GM12878 (cell line): ENCODE results near the gene TBC1D2B. TPM values are rescaled to one million over a fixed set of nuclear protein-coding genes. Genes with fewer than 3 reads are reported as not detected.
A peak's percentile ranks its signal among the peaks of the same experiment; 100 is the strongest.

Source experiments
- ASH2L ChIP-seq: fragments of 300-600, 200-600 bp; sonication (generic); IDR thresholded peaks from 2 replicates; pipeline ENCODE4 v1.6.1; 2017; ENCODE audit warnings: low read depth, mild to moderate bottlenecking, borderline replicate concordance
- BACH1 ChIP-seq: fragments of 450-650 bp; IDR thresholded peaks from 2 replicates; pipeline ENCODE4 v1.6.1; 2017; ENCODE audit warnings: mild to moderate bottlenecking, borderline replicate concordance
- CBX5 ChIP-seq: sonication (generic); IDR thresholded peaks from 2 replicates; pipeline ENCODE4 v1.6.1; 2016; ENCODE audit warnings: low read depth, moderate library complexity, mild to moderate bottlenecking, inconsistent platforms
- CEBPB ChIP-seq, 2 experiments: fragments of 150-350 bp in 1 of 2; IDR thresholded peaks; 2 replicates each; pipeline ENCODE4 v1.6.1; 2012 to 2014; ENCODE audit warnings: low read depth in 2 of 2, low read length in 2 of 2, borderline replicate concordance in 1 of 2, inconsistent platforms in 1 of 2
- CHD2 ChIP-seq: IDR thresholded peaks from 2 replicates; pipeline ENCODE4 v1.6.1; 2011; ENCODE audit warnings: low read depth, low read length, improper control_type of control experiment, borderline replicate concordance
- ETV6 ChIP-seq, 2 experiments: fragments of 450-650 bp in 1 of 2; IDR thresholded peaks in 1 of 2; conservative IDR thresholded peaks in 1 of 2; 2 replicates each; pipeline ENCODE4 v1.6.1; 2014; ENCODE audit warnings: antibody characterized with exemption in 1 of 2, borderline replicate concordance in 1 of 2, low read depth in 1 of 2, mild to moderate bottlenecking in 1 of 2, moderate library complexity in 1 of 2
- HCFC1 ChIP-seq: fragments of 150-350 bp; IDR thresholded peaks from 2 replicates; pipeline ENCODE4 v1.6.1; 2014; ENCODE audit warnings: low read length
- IKZF1 ChIP-seq: fragments of 450-650 bp; conservative IDR thresholded peaks from 2 replicates; pipeline ENCODE4 v1.6.1; 2017; ENCODE audit warnings: antibody characterized with exemption, mild to moderate bottlenecking
- IKZF2 ChIP-seq, 2 experiments: fragments of 450-650 bp; IDR thresholded peaks; 2 replicates each; pipeline ENCODE4 v1.6.1; 2017; ENCODE audit warnings: mild to moderate bottlenecking in 2 of 2, moderate library complexity in 2 of 2
- KLF5 ChIP-seq: fragments of 450-650 bp; IDR thresholded peaks from 2 replicates; pipeline ENCODE4 v1.6.1; 2014; ENCODE audit warnings: mild to moderate bottlenecking; ENCODE audit not compliant: partially characterized antibody
- LARP7 ChIP-seq: fragments of 450-650 bp; IDR thresholded peaks from 2 replicates; pipeline ENCODE4 v1.6.1; 2017; ENCODE audit warnings: mild to moderate bottlenecking
- PAX8 ChIP-seq: fragments of 450-650 bp; IDR thresholded peaks from 2 replicates; pipeline ENCODE4 v1.6.1; 2017; ENCODE audit warnings: mild to moderate bottlenecking, moderate library complexity
- POU2F2 ChIP-seq: IDR thresholded peaks from 3 replicates; pipeline ENCODE4 v1.6.1; 2011; ENCODE audit warnings: low read depth, mild to moderate bottlenecking, low read length, borderline replicate concordance
- RBBP5 ChIP-seq: fragments of 200-600 bp; sonication (generic); conservative IDR thresholded peaks from 2 replicates; pipeline ENCODE4 v1.6.1; 2016
- RFX5 ChIP-seq: IDR thresholded peaks from 2 replicates; pipeline ENCODE4 v1.6.1; 2011; ENCODE audit warnings: low read depth, low read length, improper control_type of control experiment
- SIN3A ChIP-seq: IDR thresholded peaks from 2 replicates; pipeline ENCODE4 v1.6.1; 2012; ENCODE audit warnings: low read depth, low read length, improper control_type of control experiment
- SP1 ChIP-seq: IDR thresholded peaks from one replicate; pipeline ENCODE4 v1.6.1; 2011; ENCODE audit warnings: low read depth, low read length
- STAT3 ChIP-seq: IDR thresholded peaks from 2 replicates; pipeline ENCODE4 v1.6.1; 2011; ENCODE audit warnings: low read depth, low read length, improper control_type of control experiment
- TAF1 ChIP-seq: IDR thresholded peaks from 2 replicates; pipeline ENCODE4 v1.6.1; 2011; ENCODE audit warnings: mild to moderate bottlenecking, low read depth, low read length, borderline replicate concordance
- TBL1XR1 ChIP-seq: IDR thresholded peaks from 2 replicates; pipeline ENCODE4 v1.6.1; 2012; ENCODE audit warnings: low read depth, low read length, improper control_type of control experiment
- WRNIP1 ChIP-seq: IDR thresholded peaks from 2 replicates; pipeline ENCODE4 v1.6.1; 2011; ENCODE audit warnings: low read depth, low read length, improper control_type of control experiment, borderline replicate concordance
- YBX1 ChIP-seq: fragments of 450-650 bp; IDR thresholded peaks from 2 replicates; pipeline ENCODE4 v1.6.1; 2016; ENCODE audit warnings: antibody characterized with exemption
- YY1 ChIP-seq: IDR thresholded peaks from 2 replicates; pipeline ENCODE4 v1.6.1; 2011; ENCODE audit warnings: low read depth, mild to moderate bottlenecking, low read length
- ZBED1 ChIP-seq: IDR thresholded peaks from 2 replicates; pipeline ENCODE4 v1.6.1; 2016; ENCODE audit warnings: borderline replicate concordance
- ZNF217 ChIP-seq: fragments of 450-650 bp; IDR thresholded peaks from 2 replicates; pipeline ENCODE4 v1.6.1; 2017; ENCODE audit warnings: antibody characterized with exemption, mild to moderate bottlenecking
- polyA plus RNA-seq, 11 experiments: library from polyadenylated mRNA; depleted of rRNA in 4 of 11; unstranded in 6 of 11; stranded (reverse) in 5 of 11; fragments of >200 nt; fragmentation: Nextera tagmentation in 4 of 11; fragmentation: Illumina TruSeq in 1 of 11; extraction: Ambion mirVana in 4 of 11; extraction: Trizol in 1 of 11; gene quantifications; 1 replicate in 1 of 11; 2 replicates in 10 of 11; pipeline versions ENCODE4 v1.2.1 to v1.2.3, GENCODE V29; 2011 to 2016; ENCODE audit warnings: inconsistent platforms in 2 of 11, missing spikeins in 2 of 11, low read depth in 1 of 11
- total RNA-seq, 4 experiments: library from RNA; depleted of rRNA in 3 of 4; stranded (reverse); fragments of >200 nt in 3 of 4; fragmentation: Illumina TruSeq in 1 of 4; extraction: Trizol in 1 of 4; gene quantifications; 2 replicates each; pipeline versions ENCODE4 v1.2.1 to v1.2.3, GENCODE V29; 2013 to 2021
- TF ChIP-seq, protein P1 (sequence below): IDR thresholded peaks from 2 replicates; pipeline ENCODE4 v1.6.1; 2011; ENCODE audit warnings: mild to moderate bottlenecking, low read depth, low read length, moderate library complexity; ENCODE audit not compliant: insufficient replicate concordance
- TF ChIP-seq, protein P2 (sequence below): fragments of 450-650 bp; IDR thresholded peaks from 2 replicates; pipeline ENCODE4 v1.6.1; 2014; ENCODE audit warnings: mild to moderate bottlenecking
- TF ChIP-seq, protein P3 (sequence below): fragments of 450-650 bp; formaldehyde crosslinking; IDR thresholded peaks from 2 replicates; pipeline ENCODE4 v1.4.0; 2020; ENCODE audit warnings: mild to moderate bottlenecking, moderate library complexity

Gene TBC1D2B
- total and polyA plus RNA-seq, 10 of the 15 experiments (the other 5 are each of a cell fraction or from before 2014, with no cell fraction given): 1.3 to 53.4 (median 19.4) TPM

DNA sequence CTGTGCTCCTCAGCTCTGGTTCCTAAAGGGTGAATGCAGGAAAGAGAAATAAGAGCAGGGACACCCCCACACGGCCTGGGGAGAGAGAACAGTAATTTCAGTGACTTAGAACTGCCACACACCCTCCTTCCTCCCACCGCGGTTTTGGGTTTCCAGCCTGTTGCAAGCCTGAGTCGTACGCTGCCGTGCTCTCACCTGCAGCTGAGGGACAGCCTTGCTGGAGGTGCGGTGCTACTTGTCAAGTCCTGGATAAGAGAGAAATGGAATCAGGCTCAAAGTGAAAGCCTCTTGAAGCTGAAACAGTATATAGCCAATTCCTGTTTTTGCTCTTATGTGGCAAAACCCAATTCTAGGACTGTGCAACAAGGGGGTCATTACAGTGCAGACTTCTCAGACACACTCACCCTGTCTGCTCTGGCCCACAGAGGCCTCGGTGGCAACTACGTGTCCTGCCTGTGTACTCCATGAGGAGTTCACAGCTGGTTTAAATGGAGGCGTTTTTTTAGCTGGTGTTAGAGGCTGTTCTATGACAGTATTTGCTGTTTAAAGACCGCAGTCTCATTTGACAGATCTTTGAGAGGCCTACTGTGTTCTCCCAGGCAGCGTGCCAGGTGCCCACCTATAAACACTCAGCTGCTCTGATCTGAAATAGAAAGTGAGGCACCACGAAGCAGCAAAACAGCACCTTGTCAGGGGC, 42.9 kb downstream of the TBC1D2B start (continued):
- TF ChIP-seq CHD2 (no peak), ASH2L (no peak), SIN3A (no peak), HCFC1 (no peak), RFX5 (no peak), RBBP5 (no peak), YY1 (0 out of 2 replicates have a peak, but pooled peaks have one; percentile 10), PAX8 (no peak), ZNF217 (no peak), CBX5 (no peak), POU2F2 (no peak), ZBED1 (no peak), ETV6 (conservative IDR thresholded peaks at IDR 0.05 in 1 of 2, IDR thresholded peaks at IDR 0.05 in 1 of 2; ENCODE audit: borderline replicate concordance in 1 of 2, low read depth in 1 of 2) (peak in 1 of 2 experiments; percentile 46; a peak in 1 of 4 replicates), IKZF1 (peak; percentile 71), SP1 (peak; percentile 16), KLF5 (no peak), LARP7 (no peak), TAF1 (no peak), WRNIP1 (no peak), BACH1 (no peak), YBX1 (no peak), CEBPB (IDR thresholded peaks at IDR 0.05; ENCODE audit: borderline replicate concordance in 1 of 2, low read depth in 2 of 2, low read length in 2 of 2) (no peak), TBL1XR1 (no peak), IKZF2 (IDR thresholded peaks at IDR 0.05) (peak; percentile 55 to 75; a peak in 3 of 4 replicates), STAT3 (no peak)
- TF ChIP-seq, protein P1, sequence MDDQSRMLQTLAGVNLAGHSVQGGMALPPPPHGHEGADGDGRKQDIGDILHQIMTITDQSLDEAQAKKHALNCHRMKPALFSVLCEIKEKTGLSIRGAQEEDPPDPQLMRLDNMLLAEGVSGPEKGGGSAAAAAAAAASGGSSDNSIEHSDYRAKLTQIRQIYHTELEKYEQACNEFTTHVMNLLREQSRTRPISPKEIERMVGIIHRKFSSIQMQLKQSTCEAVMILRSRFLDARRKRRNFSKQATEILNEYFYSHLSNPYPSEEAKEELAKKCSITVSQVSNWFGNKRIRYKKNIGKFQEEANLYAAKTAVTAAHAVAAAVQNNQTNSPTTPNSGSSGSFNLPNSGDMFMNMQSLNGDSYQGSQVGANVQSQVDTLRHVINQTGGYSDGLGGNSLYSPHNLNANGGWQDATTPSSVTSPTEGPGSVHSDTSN: no peak
- TF ChIP-seq, protein P2, sequence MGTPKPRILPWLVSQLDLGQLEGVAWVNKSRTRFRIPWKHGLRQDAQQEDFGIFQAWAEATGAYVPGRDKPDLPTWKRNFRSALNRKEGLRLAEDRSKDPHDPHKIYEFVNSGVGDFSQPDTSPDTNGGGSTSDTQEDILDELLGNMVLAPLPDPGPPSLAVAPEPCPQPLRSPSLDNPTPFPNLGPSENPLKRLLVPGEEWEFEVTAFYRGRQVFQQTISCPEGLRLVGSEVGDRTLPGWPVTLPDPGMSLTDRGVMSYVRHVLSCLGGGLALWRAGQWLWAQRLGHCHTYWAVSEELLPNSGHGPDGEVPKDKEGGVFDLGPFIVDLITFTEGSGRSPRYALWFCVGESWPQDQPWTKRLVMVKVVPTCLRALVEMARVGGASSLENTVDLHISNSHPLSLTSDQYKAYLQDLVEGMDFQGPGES: no peak
- TF ChIP-seq, protein P3, sequence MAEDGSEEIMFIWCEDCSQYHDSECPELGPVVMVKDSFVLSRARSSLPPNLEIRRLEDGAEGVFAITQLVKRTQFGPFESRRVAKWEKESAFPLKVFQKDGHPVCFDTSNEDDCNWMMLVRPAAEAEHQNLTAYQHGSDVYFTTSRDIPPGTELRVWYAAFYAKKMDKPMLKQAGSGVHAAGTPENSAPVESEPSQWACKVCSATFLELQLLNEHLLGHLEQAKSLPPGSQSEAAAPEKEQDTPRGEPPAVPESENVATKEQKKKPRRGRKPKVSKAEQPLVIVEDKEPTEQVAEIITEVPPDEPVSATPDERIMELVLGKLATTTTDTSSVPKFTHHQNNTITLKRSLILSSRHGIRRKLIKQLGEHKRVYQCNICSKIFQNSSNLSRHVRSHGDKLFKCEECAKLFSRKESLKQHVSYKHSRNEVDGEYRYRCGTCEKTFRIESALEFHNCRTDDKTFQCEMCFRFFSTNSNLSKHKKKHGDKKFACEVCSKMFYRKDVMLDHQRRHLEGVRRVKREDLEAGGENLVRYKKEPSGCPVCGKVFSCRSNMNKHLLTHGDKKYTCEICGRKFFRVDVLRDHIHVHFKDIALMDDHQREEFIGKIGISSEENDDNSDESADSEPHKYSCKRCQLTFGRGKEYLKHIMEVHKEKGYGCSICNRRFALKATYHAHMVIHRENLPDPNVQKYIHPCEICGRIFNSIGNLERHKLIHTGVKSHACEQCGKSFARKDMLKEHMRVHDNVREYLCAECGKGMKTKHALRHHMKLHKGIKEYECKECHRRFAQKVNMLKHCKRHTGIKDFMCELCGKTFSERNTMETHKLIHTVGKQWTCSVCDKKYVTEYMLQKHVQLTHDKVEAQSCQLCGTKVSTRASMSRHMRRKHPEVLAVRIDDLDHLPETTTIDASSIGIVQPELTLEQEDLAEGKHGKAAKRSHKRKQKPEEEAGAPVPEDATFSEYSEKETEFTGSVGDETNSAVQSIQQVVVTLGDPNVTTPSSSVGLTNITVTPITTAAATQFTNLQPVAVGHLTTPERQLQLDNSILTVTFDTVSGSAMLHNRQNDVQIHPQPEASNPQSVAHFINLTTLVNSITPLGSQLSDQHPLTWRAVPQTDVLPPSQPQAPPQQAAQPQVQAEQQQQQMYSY (CRISPR knock-in tag): no peak
